HCEC 1CT (cell line): ENCODE results near the gene SCN9A.

Source experiments
- DNase-seq: peaks from one replicate; pipeline ENCODE4 v3.0.0-alpha.2; 2017

SCN9A gene

DNA sequence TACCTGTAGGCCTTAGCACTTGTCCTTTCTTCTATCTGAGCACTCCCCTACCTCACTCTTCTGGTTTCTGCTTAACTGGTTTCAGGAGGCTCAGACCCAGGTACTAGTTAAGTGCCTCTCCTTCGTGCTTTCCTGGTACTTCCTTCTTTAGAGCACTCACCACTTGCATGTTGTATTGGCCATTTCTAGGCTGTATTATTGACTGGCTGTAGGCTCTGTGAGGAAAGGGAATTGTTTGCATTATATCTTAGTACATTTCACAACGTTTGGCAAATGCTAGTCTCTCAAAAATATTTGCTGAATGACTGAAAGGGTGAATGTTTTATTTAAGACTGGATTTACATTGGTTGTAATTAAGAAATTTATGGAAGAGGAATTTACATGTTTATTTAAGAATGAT is 212.0 kb downstream of the SCN9A start:
- peak; percentile 36 for DNase-seq

DNA sequence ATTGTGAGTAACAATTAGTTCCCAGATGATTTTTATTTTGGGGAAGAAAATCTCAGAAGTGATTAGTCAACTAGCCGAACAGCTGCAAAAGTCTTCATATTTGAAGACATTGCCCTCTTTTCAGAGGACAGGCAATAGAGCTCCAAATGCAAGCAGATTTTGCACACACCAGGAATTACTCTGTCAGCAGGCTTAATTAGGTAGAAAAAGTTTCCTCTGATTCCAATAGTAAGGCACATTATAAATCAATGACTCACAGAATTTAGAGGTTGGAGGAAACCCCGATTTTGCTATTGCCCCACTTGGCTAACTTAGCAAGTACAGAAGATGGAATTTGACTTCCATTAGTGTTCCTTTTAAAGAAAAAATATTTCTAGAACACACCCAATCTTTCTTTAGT is 217.2 kb downstream of the SCN9A start:
- peak; percentile 75 for DNase-seq

DNA sequence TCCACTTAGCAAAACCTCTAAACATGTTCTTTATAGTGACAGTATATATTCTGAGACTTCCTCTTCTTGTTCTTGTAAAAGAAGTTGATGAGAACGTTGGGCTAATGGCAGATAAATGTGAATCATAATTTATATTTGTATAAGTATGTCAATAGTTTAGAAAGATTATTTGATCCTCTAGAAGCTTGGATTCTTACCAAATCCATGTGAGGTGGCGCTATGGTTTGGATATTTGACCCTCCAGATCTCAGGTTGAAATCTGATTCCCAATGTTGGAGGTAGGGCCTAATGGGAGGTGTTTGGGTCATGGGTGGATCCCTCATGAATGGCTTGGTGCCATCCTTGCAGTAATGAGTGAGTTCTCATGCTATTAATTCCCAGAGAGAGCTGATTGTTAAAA is 218.2 kb downstream of the SCN9A start:
- no peak for DNase-seq

GRCh38 chr2:166156985-166157490 is 218.7 kb downstream of the SCN9A start:
- no peak for DNase-seq

GRCh38 chr2:166155589-166155988 is 220.2 kb downstream of the SCN9A start:
- no peak for DNase-seq

DNA sequence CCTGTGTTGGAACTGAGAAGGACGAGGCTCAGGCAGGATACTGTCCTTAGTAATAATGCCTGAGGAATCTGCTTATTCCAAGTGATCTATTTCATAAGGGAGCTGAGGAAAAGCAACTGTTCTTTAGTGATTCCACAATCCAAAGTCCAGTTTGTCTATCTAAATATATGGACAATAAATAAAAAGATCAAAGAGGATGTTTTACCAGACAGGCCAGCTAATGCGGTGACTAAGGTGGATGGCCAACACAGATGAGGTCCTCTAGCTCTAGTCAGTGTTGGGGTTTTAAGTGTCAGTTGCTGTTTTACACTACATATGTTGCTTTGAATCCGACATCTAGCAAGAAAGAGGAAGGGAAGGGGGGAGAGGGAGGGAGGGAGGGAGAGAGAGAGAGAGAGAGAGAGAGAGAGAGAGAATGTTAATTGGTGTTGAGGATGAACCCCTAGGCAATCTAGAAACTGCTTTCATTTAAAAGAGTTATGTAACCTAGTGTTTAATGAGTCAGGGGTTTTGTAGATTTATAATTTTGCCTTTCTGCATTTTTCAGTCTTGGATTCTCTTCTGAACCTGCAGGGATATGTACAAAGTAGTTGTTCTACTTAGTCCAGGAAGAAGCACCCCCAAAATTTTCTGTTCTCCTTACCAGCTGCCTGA is 220.9 kb downstream of the SCN9A start:
- no peak for DNase-seq

- DNase-seq: no peak
Observed at GRCh38 chr2:166152064-166152463, 223.7 kb downstream of the SCN9A start.

GRCh38 chr2:166148500-166149400 is 227.0 kb downstream of the SCN9A start:
- DNase-seq: no peak

DNA sequence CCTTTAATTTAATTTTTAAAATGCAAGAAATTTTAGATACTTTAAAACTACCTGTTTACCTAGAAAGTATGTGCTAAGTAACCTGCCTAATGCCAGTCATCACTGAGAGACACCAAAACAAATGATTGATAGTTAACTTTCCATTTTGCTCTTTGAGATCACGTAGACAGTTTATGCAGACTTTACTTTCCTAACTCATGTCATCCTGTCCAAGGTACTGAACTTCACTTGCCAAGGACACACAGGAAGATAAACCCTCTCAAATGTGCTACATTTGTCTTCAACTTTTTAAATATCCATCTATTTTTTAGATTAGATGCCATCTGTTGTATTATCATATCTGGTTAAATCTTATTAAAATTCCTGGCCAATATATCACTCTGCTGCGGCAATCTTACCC is 227.9 kb downstream of the SCN9A start:
- no peak for DNase-seq
